H1 (cell line): ENCODE data around the gene ZNRF2. TPM values are rescaled to one million over a fixed set of nuclear protein-coding genes. Genes with fewer than 3 reads are reported as not detected.

ENCODE experiments used
- CHD1 ChIP-seq: IDR thresholded peaks from 2 replicates; pipeline ENCODE4 v1.6.1; 2012; ENCODE audit warnings: low read depth, low read length, improper control_type of control experiment
- RXRA ChIP-seq: IDR thresholded peaks from 2 replicates; pipeline ENCODE4 v1.6.1; 2011; ENCODE audit warnings: low read depth, mild to moderate bottlenecking, low read length, moderate library complexity; ENCODE audit not compliant: insufficient read depth
- TCF12 ChIP-seq: IDR thresholded peaks from 2 replicates; pipeline ENCODE4 v1.6.1; 2011; ENCODE audit warnings: low read depth, mild to moderate bottlenecking, low read length
- polyA plus RNA-seq, 7 experiments: library from polyadenylated mRNA; depleted of rRNA in 3 of 7; stranded (reverse) in 5 of 7; unstranded in 2 of 7; fragments of >200 nt in 5 of 7; fragments of 200-250 nt in 2 of 7; gene quantifications; 1 replicate in 5 of 7; 2 replicates in 1 of 7; 4 replicates in 1 of 7; pipeline versions ENCODE4 v1.2.1 to v1.2.3, GENCODE V29; 2011 to 2013; ENCODE audit warnings: missing spikeins in 2 of 7, mixed read lengths in 2 of 7
- total RNA-seq: library from RNA; stranded (reverse); fragmentation: NEBNext Ultra II Directional; extraction: Animal tissue kit (Norgen Biotek cat#: 25700); gene quantifications from 2 replicates; pipeline ENCODE4 v1.2.1, GENCODE V29; 2021

The ZNRF2 gene
- total and polyA plus RNA-seq, 2 of the 8 experiments (the other 6 are each of a cell fraction or from before 2014, with no cell fraction given), result 2.9 to 16.2 TPM

DNA sequence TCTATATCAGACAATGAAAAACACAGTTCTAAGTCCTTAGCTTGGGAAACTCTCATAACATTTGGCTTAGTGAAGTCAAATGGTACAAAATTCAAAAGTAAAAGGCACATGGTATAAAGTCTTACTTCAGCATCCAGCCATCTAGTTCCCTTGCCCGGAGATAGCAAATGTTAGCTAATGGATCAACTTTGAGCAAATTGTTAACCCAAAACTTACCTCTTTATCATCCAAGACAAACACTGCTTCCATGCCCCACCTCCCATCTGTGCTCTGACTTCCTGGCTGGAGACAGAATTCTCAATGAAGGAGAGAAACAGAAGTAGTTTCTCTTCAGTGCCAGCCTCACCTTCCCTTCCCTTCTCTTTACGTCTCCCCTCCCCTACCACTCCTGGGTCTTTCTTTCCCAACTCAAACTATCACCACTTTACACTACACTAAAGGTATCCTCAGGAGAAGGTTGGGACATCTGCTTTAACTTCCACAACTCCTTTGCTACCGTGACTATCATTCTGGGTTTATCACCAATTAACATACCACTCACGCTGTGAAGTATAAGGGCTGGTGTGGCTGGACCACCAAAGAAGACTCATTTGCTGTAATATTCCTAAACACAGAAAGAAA is 21.2 kb upstream of the ZNRF2 start (continued):
- no peak for TF ChIP-seq RXRA
- no peak for TF ChIP-seq TCF12
- no peak for TF ChIP-seq CHD1
